ENCODE data around the gene NALCN.

DNA sequence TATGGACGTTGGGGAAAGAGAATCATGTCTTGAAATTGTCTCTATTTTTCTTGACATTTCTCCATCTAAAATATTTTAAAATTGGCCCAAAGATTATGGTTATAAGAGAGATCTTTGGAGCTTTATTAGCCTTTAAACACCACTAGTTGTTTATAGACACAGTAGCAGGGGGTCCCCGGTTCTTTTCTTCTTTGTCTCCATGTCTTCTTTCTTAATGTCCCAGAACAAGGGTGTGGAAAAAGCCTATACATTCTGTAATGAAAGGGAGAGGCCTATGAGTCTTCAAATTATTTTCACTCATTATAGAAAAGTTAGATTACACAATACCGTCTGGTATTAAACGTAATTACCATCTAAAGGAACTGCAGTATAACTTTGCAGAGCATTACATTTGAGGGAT, 300.0 kb downstream of the NALCN start:
- TF ChIP-seq, protein P1, sequence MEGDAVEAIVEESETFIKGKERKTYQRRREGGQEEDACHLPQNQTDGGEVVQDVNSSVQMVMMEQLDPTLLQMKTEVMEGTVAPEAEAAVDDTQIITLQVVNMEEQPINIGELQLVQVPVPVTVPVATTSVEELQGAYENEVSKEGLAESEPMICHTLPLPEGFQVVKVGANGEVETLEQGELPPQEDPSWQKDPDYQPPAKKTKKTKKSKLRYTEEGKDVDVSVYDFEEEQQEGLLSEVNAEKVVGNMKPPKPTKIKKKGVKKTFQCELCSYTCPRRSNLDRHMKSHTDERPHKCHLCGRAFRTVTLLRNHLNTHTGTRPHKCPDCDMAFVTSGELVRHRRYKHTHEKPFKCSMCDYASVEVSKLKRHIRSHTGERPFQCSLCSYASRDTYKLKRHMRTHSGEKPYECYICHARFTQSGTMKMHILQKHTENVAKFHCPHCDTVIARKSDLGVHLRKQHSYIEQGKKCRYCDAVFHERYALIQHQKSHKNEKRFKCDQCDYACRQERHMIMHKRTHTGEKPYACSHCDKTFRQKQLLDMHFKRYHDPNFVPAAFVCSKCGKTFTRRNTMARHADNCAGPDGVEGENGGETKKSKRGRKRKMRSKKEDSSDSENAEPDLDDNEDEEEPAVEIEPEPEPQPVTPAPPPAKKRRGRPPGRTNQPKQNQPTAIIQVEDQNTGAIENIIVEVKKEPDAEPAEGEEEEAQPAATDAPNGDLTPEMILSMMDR (IDR thresholded peaks at IDR 0.05) = no peak
- no peak for TF ChIP-seq POLR2A (IDR thresholded peaks at IDR 0.05)

Data from body of pancreas (tissue), 4 donors.